ENCODE measurements around the gene SDK1.

Gene SDK1

GRCh38 chr7:3968234-3968633, 667.2 kb downstream of the SDK1 start:
- no peak for FAIRE-seq

GRCh38 chr7:3969286-3969685, 668.2 kb downstream of the SDK1 start:
- no peak for FAIRE-seq

GRCh38 chr7:3971323-3971722, 670.3 kb downstream of the SDK1 start:
- FAIRE-seq: no peak

- FAIRE-seq: no peak
Measured at GRCh38 chr7:3973264-3973663, 672.2 kb downstream of the SDK1 start.

- no peak for FAIRE-seq
Measured at GRCh38 chr7:3974329-3974728, 673.3 kb downstream of the SDK1 start.

GRCh38 chr7:3975371-3975770, 674.3 kb downstream of the SDK1 start:
- FAIRE-seq: no peak

GRCh38 chr7:3977391-3977790, 676.3 kb downstream of the SDK1 start:
- no peak for FAIRE-seq

GRCh38 chr7:3978839-3979238, 677.8 kb downstream of the SDK1 start:
- no peak for FAIRE-seq

- no peak for FAIRE-seq
Measured at GRCh38 chr7:3979611-3980299, 678.7 kb downstream of the SDK1 start.

- FAIRE-seq: no peak
Measured at GRCh38 chr7:3980300-3980643, 679.2 kb downstream of the SDK1 start.

GRCh38 chr7:3981281-3981680, 680.2 kb downstream of the SDK1 start:
- FAIRE-seq: no peak

- FAIRE-seq: no peak
Measured at GRCh38 chr7:3984456-3984855, 683.4 kb downstream of the SDK1 start.

GRCh38 chr7:3986927-3987326, 685.9 kb downstream of the SDK1 start:
- no peak for FAIRE-seq

- no peak for FAIRE-seq
Measured at GRCh38 chr7:3987426-3987927, 686.4 kb downstream of the SDK1 start.

GRCh38 chr7:3989723-3990122, 688.7 kb downstream of the SDK1 start:
- FAIRE-seq: no peak

- FAIRE-seq: no peak
Measured at GRCh38 chr7:3991731-3992231, 690.7 kb downstream of the SDK1 start.

GRCh38 chr7:3992841-3993240, 691.8 kb downstream of the SDK1 start:
- FAIRE-seq: no peak

- no peak for FAIRE-seq
Measured at GRCh38 chr7:3994764-3995163, 693.7 kb downstream of the SDK1 start.

GRCh38 chr7:3995187-3995586, 694.1 kb downstream of the SDK1 start:
- no peak for FAIRE-seq

- FAIRE-seq: no peak
Measured at GRCh38 chr7:3998060-3998459, 697.0 kb downstream of the SDK1 start.

- no peak for FAIRE-seq
Measured at GRCh38 chr7:4000139-4000538, 699.1 kb downstream of the SDK1 start.

- no peak for FAIRE-seq
Measured at GRCh38 chr7:4000934-4001333, 699.9 kb downstream of the SDK1 start.

- FAIRE-seq: no peak
Measured at GRCh38 chr7:4001742-4002141, 700.7 kb downstream of the SDK1 start.

GRCh38 chr7:4003503-4003902, 702.5 kb downstream of the SDK1 start:
- FAIRE-seq: no peak

- FAIRE-seq: no peak
Measured at GRCh38 chr7:4006687-4007086, 705.6 kb downstream of the SDK1 start.
